Stomach (tissue), 4 donors: ENCODE data around the gene MTHFR.

ENCODE experiments used
- EP300 ChIP-seq: sonication (generic); formaldehyde crosslinking; IDR thresholded peaks from one replicate; pipeline ENCODE4 v1.6.1; 2017; ENCODE audit warnings: antibody characterized with exemption
- POLR2A ChIP-seq, 4 donors: fragments of 450-650 bp; IDR thresholded peaks; one replicate each; pipeline ENCODE4 v1.6.1; 2016; ENCODE audit warnings: antibody characterized with exemption in 4 of 4, control low read depth in 2 of 4, mild to moderate bottlenecking in 1 of 4, moderate library complexity in 1 of 4
- POLR2AphosphoS5 ChIP-seq, 3 donors: sonication (generic); formaldehyde crosslinking; IDR thresholded peaks; one replicate each; pipeline ENCODE4 v1.6.1; 2016; ENCODE audit warnings: antibody characterized with exemption in 3 of 3
- TF ChIP-seq, protein P1 (sequence below), 7 experiments: fragments of 450-650 bp in 4 of 7; fragments of 200-600 bp in 3 of 7; sonication (generic) in 3 of 7; IDR thresholded peaks; one replicate each; pipeline ENCODE4 v1.5.1; 2016 to 2019; ENCODE audit warnings: antibody characterized with exemption in 7 of 7, control low read depth in 2 of 7, mild to moderate bottlenecking in 1 of 7

- TF ChIP-seq, protein P1, sequence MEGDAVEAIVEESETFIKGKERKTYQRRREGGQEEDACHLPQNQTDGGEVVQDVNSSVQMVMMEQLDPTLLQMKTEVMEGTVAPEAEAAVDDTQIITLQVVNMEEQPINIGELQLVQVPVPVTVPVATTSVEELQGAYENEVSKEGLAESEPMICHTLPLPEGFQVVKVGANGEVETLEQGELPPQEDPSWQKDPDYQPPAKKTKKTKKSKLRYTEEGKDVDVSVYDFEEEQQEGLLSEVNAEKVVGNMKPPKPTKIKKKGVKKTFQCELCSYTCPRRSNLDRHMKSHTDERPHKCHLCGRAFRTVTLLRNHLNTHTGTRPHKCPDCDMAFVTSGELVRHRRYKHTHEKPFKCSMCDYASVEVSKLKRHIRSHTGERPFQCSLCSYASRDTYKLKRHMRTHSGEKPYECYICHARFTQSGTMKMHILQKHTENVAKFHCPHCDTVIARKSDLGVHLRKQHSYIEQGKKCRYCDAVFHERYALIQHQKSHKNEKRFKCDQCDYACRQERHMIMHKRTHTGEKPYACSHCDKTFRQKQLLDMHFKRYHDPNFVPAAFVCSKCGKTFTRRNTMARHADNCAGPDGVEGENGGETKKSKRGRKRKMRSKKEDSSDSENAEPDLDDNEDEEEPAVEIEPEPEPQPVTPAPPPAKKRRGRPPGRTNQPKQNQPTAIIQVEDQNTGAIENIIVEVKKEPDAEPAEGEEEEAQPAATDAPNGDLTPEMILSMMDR (IDR thresholded peaks at IDR 0.05): no peak
- TF ChIP-seq POLR2AphosphoS5 (IDR thresholded peaks at IDR 0.05) (no peak), POLR2A (IDR thresholded peaks at IDR 0.05) (no peak), EP300 (no peak)
Observed at GRCh38 chr1:11835441-11836225, 29.9 kb upstream of the MTHFR start.
